ENCODE measurements around the gene TTN. TPM values are rescaled to one million over a fixed set of nuclear protein-coding genes. Genes with fewer than 3 reads are reported as not detected.

The TTN gene
- total and polyA plus RNA-seq, 2 of the 8 experiments (the other 6 are each of a cell fraction or from before 2014, with no cell fraction given) = 0.30 to 9.7 TPM

DNA sequence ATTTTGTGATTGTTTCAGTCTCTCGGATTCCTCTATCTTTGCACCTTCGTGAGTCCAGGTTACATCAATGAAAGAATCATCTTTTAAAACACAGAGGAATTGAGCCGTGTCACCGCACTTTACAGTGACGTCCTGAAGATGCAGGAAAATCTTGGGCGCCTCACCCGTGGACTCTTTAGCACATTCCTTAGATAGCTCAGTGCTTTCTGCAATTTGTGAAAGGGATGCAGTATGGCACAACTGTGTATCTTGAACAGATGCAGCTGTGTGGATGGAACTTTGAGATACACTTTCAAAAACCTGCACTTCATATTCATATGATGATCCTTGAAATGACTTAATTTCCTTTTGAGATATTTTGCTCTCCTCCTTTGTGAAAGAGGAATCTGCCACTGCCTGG is 50.9 kb downstream of the TTN start (continued):
- TF ChIP-seq, protein P1, sequence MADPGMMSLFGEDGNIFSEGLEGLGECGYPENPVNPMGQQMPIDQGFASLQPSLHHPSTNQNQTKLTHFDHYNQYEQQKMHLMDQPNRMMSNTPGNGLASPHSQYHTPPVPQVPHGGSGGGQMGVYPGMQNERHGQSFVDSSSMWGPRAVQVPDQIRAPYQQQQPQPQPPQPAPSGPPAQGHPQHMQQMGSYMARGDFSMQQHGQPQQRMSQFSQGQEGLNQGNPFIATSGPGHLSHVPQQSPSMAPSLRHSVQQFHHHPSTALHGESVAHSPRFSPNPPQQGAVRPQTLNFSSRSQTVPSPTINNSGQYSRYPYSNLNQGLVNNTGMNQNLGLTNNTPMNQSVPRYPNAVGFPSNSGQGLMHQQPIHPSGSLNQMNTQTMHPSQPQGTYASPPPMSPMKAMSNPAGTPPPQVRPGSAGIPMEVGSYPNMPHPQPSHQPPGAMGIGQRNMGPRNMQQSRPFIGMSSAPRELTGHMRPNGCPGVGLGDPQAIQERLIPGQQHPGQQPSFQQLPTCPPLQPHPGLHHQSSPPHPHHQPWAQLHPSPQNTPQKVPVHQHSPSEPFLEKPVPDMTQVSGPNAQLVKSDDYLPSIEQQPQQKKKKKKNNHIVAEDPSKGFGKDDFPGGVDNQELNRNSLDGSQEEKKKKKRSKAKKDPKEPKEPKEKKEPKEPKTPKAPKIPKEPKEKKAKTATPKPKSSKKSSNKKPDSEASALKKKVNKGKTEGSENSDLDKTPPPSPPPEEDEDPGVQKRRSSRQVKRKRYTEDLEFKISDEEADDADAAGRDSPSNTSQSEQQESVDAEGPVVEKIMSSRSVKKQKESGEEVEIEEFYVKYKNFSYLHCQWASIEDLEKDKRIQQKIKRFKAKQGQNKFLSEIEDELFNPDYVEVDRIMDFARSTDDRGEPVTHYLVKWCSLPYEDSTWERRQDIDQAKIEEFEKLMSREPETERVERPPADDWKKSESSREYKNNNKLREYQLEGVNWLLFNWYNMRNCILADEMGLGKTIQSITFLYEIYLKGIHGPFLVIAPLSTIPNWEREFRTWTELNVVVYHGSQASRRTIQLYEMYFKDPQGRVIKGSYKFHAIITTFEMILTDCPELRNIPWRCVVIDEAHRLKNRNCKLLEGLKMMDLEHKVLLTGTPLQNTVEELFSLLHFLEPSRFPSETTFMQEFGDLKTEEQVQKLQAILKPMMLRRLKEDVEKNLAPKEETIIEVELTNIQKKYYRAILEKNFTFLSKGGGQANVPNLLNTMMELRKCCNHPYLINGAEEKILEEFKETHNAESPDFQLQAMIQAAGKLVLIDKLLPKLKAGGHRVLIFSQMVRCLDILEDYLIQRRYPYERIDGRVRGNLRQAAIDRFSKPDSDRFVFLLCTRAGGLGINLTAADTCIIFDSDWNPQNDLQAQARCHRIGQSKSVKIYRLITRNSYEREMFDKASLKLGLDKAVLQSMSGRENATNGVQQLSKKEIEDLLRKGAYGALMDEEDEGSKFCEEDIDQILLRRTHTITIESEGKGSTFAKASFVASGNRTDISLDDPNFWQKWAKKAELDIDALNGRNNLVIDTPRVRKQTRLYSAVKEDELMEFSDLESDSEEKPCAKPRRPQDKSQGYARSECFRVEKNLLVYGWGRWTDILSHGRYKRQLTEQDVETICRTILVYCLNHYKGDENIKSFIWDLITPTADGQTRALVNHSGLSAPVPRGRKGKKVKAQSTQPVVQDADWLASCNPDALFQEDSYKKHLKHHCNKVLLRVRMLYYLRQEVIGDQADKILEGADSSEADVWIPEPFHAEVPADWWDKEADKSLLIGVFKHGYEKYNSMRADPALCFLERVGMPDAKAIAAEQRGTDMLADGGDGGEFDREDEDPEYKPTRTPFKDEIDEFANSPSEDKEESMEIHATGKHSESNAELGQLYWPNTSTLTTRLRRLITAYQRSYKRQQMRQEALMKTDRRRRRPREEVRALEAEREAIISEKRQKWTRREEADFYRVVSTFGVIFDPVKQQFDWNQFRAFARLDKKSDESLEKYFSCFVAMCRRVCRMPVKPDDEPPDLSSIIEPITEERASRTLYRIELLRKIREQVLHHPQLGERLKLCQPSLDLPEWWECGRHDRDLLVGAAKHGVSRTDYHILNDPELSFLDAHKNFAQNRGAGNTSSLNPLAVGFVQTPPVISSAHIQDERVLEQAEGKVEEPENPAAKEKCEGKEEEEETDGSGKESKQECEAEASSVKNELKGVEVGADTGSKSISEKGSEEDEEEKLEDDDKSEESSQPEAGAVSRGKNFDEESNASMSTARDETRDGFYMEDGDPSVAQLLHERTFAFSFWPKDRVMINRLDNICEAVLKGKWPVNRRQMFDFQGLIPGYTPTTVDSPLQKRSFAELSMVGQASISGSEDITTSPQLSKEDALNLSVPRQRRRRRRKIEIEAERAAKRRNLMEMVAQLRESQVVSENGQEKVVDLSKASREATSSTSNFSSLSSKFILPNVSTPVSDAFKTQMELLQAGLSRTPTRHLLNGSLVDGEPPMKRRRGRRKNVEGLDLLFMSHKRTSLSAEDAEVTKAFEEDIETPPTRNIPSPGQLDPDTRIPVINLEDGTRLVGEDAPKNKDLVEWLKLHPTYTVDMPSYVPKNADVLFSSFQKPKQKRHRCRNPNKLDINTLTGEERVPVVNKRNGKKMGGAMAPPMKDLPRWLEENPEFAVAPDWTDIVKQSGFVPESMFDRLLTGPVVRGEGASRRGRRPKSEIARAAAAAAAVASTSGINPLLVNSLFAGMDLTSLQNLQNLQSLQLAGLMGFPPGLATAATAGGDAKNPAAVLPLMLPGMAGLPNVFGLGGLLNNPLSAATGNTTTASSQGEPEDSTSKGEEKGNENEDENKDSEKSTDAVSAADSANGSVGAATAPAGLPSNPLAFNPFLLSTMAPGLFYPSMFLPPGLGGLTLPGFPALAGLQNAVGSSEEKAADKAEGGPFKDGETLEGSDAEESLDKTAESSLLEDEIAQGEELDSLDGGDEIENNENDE (IDR thresholded peaks at IDR 0.05; ENCODE audit: insufficient replicate concordance, low read length) = no peak
- TF ChIP-seq JUN (IDR thresholded peaks at IDR 0.05; ENCODE audit: low read depth, low read length) = no peak
- no peak for TF ChIP-seq KDM5A (IDR thresholded peaks at IDR 0.05; ENCODE audit: low read length)
- TF ChIP-seq, protein P2, sequence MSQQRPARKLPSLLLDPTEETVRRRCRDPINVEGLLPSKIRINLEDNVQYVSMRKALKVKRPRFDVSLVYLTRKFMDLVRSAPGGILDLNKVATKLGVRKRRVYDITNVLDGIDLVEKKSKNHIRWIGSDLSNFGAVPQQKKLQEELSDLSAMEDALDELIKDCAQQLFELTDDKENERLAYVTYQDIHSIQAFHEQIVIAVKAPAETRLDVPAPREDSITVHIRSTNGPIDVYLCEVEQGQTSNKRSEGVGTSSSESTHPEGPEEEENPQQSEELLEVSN (IDR thresholded peaks at IDR 0.05) = no peak
- no peak for TF ChIP-seq NRF1 (IDR thresholded peaks at IDR 0.05; ENCODE audit: low read depth, low read length)

All from H1 (cell line).